GM21825 (cell line): ENCODE results near the gene GFRAL.

ENCODE experiments used
- ATAC-seq: cut with Tn5 transposase; IDR thresholded peaks from one replicate; pipeline ENCODE4 v1.9.1; 2021; ENCODE audit warnings: mild to moderate bottlenecking, moderate library complexity; ENCODE audit not compliant: unreplicated experiment

GFRAL gene

DNA sequence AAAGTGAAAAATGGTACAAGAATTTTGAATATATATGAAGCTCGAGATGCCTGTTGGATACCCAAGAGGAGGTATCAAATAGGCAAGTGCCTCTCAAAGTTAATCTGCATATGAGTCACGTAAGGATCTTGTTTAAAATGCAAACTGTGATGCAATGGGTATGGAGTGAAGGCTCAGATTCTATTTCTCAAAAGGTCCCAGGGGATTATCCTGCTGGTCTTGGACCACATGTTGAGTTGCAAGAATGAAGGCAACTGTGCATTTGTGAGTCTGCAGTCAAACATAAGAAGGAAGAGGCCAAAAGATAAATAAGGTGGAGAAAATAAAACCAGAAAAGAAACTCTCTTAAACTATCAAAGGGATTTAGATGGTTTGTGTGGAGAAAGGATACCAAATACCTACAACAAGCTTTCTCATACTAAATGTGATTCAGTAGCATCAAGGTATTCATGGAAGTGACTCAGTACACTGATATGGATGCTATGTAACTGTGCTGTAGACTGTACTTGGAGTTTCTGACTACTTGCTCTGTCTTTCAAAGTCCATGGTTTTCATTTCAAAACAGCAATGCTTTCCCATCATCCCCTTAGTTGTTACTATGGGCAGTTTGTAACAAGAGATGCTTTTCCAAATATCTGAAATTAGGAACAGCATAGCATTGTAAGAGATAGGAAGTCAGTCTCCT, 106.3 kb downstream of the GFRAL start:
- no peak for ATAC-seq

DNA sequence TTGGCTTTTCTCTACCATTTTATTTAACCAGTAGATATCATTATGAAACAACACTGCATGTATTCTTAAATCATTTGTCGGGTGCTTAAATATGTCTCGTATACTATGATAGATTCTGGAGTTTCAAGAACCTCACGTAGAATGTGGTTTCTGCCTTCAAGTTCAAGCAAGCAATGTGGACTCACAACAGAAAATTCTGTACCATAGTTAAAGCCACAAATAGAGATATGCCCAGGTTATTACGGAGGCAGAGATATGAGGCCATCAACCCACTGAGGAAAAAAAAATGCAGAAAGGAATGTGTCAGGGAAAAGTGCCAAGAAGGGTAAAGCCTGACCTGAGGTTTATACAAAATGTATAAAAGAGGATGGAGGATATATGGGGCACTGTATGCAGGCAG, 109.9 kb downstream of the GFRAL start:
- no peak for ATAC-seq

DNA sequence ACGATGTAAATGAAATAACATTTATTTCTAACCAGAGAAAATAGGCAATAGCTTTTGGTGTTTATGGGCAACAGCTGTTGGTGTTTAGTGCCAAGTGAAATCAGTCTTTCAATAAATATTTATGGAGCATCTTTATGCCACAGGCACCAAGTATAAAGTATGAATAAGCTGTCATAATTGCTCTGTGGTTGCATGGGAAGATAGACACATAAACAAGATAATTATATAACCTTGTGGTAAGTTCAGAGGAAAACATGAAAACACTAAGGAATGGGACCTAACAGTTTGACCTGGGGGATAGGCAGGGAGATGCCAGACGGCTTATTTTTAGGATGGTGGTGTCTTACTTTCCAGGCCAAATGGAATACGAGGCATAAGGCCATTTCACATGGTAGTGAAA, 110.9 kb downstream of the GFRAL start:
- ATAC-seq: no peak

DNA sequence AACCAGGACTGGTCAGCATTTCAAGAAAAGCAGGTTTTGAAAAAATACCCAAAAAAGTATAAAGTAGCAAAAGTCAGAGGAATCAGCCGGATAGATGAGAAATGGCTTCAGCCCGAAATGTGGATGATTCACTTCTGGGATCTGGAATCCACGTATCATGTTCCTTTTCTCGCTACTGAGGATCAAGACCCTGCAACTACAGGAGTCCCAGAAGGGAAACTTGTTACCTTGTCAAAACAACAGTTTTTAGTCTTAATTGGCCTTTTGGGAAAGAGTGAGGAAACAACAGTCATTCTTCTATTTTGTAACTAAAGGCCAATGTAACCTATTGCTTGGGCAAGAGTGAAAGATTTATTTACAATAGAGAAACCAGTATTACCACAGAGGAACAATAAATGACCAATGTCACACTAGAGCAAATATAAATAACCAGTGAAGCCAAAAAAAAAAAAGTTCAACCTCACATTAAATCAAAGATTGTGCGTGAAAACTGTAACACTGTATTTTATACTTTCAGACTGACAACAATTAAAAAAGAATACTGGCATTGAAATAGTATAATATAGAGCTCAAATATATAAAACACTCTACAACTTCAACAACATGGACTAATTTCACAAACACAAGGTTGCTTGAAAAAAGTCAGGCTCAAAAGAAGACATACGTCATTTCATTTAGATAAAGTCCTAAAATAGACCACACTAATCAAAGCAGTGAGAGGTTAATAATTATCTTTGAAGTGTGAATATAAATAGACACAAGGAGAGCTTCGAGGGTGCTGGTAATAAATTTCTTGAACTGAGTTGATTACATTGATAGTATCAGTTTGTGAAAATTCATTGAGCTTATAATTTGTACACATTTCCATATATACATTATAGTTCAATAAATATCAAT, 116.2 kb downstream of the GFRAL start:
- ATAC-seq: no peak

DNA sequence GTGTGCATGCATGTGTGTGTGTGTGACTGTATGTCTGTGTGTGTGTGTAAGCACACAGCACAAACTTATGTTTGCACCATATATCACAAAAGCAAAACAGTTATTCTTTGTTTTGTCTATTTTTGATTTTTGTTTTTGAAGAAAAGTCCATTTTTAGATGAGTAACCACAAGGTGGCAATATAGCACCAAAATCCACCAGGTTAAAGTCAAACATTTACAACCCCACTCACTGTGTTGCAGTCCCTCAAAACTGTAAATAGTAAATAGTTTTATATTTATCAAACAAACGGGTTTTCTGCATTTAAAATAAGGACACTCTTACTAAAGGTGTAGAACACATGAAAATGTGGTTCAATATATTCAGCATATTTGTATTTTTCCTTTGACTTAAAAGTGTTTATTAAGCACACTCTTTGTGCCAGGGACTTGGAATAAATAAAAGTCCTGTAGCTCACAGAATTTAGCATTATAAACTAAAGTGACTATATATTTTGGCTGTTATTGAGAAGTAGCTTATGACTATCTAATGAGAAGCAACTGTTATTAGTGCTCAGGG, 118.5 kb downstream of the GFRAL start:
- ATAC-seq: no peak

DNA sequence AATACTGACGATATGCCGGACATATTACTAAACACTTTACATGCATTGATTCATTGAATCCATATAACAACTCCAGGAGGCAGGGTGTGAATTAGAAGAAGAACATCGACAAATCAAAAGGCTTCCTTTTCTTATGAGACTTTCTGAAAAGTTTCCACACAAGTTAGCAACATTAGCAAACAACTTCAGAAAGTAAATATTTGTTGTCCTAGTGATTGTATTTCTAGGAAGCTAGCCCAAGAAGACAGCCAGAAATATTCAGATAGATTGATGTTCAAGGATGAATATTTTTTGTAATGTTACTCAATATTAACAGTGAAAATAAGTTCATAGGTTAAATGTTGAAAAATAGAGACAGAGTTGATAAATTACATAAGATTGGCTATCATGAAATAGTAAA, 120.6 kb downstream of the GFRAL start:
- no peak for ATAC-seq

DNA sequence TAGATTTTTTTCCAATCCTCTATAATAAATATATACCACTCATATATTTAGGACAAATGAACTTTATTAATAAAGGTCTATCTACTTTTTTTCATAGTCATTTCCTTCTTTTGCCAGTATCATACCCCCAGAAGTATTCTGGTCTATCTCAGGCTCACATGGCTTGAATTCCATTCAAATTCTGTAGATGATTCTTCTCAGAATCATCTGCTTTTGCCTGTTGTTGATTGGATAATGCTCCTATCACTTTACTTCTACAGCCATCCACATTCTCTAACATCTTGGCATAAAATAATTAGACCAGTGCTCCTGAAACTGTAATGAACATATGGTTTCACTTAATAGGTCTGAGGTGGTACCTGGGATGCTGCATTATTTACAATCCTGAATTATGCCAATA, 121.2 kb downstream of the GFRAL start:
- ATAC-seq: no peak

DNA sequence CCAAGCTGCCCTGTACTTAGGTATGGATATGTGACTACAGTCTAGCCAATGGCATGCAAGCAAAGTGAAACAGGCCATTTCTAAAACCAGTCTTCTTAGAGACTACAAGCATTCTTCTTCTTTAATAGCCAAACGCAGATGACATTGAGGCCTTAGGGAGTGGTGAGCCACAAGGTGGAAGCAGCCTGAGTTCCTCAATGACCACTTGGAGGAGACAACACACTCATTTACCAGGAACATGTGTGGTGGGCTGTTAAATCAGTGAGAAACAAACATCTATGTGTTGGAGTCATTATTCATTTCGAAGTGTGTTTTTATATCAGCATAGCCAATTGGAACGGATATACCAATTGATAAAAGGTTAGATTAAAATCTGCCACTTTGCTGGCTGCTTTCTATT, 122.0 kb downstream of the GFRAL start:
- ATAC-seq: no peak

DNA sequence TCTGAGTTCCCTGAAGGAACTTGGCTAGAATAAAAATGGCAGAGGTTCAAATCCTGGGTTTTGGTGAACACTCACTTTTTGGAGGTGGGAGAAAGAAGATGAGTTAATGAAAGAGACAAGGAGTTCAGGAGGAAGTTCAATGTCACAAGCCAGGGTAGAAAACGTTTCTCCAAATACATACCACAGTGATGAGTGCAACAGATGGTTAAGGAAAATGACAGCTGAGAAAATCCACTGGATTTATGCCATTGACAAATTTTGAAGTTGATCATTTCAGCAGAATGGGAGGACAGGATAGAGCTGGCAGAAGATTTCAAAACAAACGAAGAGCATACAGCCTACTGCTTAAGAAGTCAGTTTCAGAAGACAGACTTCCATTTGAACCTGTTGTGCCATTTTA, 122.7 kb downstream of the GFRAL start:
- no peak for ATAC-seq
